Activated gamma-delta T cell treated with anti-CD3 and anti-CD28 coated beads, Interleukin-2, amount 50 U/mL, for 16 hours (primary cell): ENCODE measurements around the gene GRSF1.
"Not testable (repeated sequence)": the region's sequence is repeated elsewhere in the genome, so short reads cannot be mapped to it uniquely, and the experiment has no call there.

ENCODE experiments used
- DNase-seq: peaks from one replicate; pipeline ENCODE4 v3.0.0-alpha.2; 2020; ENCODE audit warnings: low read depth

The GRSF1 gene

GRCh38 chr4:70831293-70831692 lies 8.4 kb downstream of the GRSF1 start:
- DNase-seq = no peak

- DNase-seq = no peak
These were observed 9.6 kb downstream of the GRSF1 start for GRCh38 chr4:70830054-70830453.

- no peak for DNase-seq
These were observed 10.2 kb downstream of the GRSF1 start for GRCh38 chr4:70829492-70829891.

DNA sequence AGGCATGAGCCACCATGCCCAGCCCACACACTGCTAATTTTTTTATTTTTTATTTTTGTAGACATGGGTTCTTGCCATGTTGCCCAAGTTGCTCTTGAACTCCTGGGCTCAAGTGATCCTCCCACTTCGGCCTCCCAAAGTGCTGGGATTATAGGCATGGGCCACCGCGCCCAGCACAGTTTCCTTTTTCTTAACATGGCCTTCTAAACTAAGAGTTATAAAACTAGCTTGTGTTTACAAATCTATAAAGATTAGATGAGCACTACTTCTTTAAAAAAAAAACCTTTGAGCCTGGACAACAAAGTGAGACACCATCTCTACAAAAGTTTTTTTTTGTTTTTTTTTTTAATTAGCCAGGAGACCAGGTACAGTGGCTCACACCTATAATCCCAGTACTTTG lies 10.7 kb downstream of the GRSF1 start:
- DNase-seq = no peak

- no peak for DNase-seq
These were observed 20.8 kb downstream of the GRSF1 start for GRCh38 chr4:70818921-70819320.

GRCh38 chr4:70818173-70818855 lies 21.4 kb downstream of the GRSF1 start:
- DNase-seq = no peak

DNA sequence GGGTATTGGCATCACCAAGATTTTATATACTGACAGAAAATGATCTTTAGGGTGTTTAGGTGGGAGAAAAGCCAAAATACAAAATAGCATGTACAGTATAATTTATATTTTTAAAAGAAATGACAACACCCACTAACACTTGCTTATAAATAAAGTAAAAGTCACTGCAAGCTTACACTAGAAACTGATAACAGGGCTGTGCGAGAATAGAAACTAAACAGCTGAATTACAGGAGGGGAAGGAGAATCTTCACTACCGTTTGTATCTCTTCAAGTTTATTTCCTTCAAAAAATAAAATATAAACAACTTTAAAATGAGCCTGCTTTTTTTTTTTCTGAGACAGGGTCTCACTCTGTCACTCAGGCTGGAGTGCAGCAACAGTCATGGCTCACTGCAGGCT lies 22.8 kb downstream of the GRSF1 start:
- DNase-seq = no peak

DNA sequence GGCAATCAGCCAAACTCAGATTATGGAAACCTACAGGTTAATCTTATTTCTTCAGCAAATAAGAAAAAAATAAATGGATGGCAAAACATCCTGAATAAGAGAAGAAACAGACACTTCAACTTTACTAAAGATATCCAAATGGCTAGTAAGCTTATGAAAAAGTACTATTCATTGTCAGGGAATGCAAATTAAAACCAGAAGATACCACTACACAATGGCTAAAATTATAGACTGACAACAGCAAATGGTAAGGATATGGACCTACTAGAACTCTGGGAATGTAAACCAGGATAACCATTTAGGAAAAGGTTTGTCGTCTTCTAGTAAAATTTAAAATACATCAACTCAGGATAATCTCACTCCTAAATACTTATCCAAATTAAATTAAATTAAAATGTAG lies 24.3 kb downstream of the GRSF1 start:
- DNase-seq = no peak

- no peak for DNase-seq
These were observed 31.5 kb downstream of the GRSF1 start for GRCh38 chr4:70808151-70808550.

DNA sequence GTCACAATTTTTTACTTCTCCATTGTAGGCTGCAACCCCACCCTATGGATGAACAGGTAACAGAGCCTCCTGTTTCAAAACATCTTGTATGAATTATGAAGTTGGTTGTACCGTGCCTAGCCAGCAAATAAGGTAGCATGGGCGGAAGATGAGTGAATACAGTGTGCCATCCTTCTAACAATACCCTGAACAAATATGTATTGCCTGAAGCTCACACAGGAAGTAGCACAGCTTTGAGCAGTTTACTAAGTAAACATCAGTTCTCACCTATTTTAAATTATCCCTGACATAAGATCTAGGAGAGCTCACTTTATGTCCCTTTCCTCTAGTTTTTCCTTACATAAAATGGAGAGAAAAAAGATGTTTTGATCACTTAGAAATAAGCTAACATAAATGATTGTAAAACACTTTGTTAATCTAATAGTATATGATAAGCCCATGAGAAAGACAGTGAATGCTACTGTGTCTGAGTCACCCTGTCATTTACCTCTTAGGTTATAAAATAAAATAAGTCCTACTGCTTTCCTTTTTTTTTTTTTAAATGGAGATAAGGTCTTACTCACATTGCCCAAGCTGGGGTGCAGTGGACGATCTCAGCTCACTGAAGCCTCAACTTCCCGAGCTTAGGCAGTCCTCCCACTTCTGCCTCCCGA lies 36.6 kb downstream of the GRSF1 start:
- no peak for DNase-seq

DNA sequence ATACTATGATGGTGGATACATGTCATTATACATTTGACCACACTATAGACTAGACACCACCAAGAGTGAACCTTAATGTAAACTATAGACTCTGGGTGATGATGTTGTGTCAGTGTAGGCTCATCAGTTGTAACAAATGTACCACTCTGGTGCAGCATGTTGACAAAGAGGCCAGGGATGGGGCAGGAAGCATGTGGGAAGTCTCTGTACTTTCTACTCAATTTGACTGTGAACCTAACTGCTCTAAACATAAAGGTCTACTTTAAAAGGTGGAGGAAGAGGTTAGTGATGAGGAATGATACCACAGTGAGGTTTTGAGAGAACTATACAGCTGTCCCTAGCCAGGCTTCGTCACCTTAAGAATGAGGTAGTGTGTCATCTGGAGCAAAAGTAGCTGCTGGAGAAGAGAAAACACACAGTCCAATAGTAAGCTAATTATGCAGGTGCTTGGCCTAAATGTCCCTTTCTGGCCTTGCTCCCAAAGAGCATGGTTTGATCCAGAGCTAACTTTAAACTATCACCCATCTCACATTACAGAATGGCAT lies 38.4 kb downstream of the GRSF1 start:
- DNase-seq = no peak

DNA sequence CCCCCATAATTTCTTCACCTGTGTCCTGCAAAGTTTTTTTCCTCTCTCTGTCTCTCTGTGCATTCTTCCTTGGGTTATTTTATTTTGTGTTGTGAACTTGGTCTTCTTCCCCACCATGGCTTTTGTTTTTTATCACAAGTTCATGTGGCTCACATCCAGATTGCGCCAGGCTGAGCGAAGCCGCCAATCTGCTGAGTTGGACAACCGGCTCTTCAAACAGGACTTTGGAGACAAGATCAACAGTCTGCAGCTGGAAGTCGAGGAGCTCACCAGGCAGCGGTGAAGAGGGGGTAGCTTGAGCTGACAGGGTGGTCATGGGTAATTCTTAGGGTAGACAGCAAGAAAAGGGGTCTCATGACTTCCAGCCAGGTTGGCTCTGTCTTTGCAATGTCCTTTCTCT lies 46.1 kb downstream of the GRSF1 start:
- DNase-seq = no peak

DNA sequence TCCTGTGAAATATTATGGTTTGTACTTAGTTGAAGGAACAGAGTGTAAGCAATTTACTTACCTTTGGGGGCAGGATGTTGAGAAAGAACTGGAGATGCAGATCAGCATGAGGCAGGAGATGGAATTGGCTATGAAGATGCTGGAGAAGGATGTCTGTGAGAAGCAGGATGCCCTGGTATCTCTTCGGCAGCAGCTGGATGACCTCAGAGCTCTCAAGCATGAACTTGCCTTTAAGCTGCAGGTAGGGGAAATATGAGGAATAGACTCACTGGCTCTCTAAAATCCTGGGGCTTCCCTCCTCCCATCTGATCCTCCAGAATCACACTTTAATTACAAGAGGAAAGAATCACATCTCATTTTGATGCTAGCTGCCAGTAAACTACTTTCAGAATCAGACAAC lies 51.0 kb downstream of the GRSF1 start:
- no peak for DNase-seq

- no peak for DNase-seq
These were observed 52.2 kb downstream of the GRSF1 start for GRCh38 chr4:70787496-70787895.

- no peak for DNase-seq
These were observed 56.6 kb downstream of the GRSF1 start for GRCh38 chr4:70783096-70783495.

DNA sequence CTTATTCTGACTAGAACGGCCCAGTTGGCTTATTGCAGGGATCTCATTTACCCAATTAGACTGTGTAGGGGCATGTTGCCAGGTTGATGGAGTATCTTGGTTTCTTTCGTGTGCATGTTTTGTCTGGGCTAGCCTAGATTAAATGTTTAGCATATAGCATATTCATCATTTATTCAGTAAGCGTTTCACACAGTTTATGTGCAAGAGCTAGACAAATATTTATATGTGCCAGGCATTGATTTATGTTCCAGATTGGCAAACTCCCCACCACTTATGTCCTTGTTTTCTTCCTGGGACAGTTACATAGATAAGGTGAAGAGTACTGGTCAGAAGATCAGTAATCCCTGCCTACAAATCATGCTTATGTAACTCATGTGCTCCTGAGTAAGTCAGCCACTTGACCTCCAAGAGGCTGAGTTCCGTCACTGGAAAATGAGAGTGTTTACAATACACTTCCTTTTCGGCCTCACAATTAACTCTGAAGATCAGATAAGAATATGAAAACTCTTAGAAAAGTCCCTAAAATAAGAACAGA lies 60.7 kb downstream of the GRSF1 start:
- no peak for DNase-seq

- DNase-seq = no peak
These were observed 66.6 kb downstream of the GRSF1 start for GRCh38 chr4:70772929-70773555.

DNA sequence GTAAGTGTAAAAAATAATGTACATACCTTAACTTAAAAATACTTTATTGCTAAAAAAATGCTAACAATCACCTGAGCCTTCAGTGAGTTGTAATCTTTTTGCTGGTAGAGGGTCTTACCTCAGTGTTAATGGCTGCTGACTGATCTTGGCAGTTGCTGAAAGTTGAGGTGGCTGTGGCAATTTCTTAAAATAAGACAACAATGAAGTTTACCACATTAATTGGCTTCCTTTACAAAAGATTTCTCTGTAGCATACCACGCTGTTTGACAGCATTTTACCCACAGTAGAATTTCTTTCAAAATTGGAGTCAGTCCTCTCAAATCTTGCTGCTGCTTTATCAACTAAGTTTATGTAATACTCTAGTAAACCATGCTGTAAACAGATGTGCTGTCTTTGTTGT lies 70.3 kb downstream of the GRSF1 start:
- DNase-seq = not testable (repeated sequence)

DNA sequence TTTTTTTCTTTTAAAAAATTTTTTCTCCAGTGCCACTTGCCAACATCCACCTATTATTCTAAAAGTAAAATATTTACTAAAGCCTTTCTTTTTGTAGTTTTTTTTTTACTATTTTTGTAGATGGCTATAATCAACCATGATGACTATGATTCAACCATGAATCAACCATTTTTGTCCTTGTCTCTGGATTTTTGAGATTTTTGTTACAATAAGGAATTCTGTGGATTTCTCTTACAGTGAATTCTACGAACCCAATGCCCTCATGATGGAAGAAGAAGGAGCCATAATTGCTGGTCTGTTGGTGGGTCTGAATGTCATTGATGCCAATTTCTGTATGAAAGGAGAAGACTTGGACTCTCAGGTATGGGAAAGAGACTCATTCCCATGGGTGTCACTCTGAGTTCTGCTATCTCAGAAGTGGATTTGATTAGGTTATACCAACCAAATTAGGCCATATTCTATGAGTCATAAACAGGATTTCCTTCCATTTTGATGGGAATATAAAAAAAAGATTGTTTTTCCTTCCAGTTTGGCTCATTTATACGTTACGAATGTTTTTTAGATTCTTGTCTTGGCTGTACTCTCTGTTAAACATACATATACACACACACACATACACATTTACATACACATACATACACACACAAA lies 71.3 kb downstream of the GRSF1 start:
- no peak for DNase-seq
